Stimulated activated CD8-positive, alpha-beta memory T cell treated with anti-CD3 and anti-CD28 coated beads, Interleukin-15, amount 100 ng/mL, for 1 hour (primary cell): ENCODE results near the gene TM4SF4.

Experiments
- DNase-seq: peaks from one replicate; pipeline ENCODE4 v3.0.0-alpha.2; 2020; ENCODE audit warnings: low read depth

Gene TM4SF4

DNA sequence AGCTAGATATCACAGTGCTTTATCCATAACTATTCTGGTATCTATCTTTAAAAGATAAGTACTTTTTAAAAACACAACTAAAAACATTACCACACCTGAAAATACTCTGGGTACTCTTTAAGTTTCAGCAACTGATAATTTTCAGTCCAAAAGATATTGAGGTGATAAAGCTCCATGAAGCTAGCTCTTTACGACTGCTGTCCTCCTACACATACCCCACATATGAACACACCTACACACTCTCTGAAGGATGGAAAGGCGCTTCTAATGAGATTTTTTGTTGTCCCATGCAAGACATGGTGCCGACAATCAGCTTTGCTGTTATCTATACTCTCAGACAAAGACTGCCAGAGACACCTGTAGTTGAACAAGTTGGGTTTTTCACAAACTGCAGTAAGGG lies 19.1 kb upstream of the TM4SF4 start:
- DNase-seq = no peak

DNA sequence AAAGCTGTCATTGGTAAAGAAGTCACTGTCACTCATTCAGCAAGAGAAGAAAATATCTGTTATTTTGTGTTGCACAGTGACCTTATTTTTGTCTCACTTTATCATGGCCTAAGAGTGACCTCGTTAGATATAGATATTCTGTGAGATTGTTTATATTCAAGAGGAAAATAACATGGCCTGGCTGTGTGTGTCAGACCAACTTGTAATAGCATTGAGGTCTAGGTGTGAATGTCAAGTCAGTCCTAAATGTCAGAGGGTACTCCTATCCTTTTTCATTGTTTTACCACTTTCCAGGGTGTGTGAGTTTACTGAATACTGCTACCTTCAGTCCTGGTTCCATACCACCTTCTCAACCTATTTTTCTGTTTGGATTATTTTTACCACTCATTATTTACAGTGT lies 18.5 kb upstream of the TM4SF4 start:
- no peak for DNase-seq

DNA sequence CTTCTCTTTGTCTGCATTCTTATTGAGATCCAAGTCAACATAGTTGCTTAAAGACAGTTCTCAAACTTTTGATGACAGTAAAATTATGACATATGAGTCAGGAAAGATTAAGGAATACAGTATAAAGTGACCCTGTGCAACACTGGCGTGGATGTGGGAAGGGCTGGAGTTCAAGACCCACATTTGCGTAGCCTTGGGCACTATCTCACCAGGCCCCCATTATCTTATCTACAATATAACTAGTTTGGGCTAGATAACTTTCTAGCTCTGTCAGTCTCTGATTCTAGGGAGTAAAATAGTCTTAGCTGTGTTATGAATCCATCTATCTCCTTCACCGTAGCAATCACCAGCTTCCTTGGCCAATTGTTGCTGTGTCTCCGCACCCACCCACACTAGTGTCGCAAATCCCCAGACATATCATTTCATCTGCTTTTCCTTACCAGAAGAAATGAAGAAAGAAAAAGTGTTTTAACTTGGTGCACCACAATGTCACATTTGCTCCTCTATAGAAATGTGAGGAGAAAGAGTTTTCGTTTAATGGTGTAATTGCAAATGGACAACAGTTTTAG lies 14.9 kb upstream of the TM4SF4 start:
- no peak for DNase-seq

DNA sequence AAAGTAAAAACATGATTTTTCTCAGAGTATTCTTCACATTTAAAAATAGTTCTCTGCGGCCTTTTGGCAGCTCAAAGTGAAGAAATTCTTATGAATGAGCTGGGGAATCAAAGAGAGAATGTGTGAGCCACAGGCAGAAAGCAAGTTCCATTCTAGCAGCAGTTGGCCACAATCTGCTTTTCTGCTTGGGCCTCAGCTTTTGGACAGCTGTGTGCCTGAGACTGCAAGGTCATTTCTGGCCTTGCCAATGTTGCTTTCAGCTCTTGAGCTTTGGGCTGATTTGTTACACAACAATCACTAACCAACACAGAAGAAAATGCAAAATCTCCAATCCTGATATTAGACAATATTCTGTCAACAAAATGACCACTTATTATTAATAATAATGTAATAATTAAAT lies 14.4 kb upstream of the TM4SF4 start:
- no peak for DNase-seq

DNA sequence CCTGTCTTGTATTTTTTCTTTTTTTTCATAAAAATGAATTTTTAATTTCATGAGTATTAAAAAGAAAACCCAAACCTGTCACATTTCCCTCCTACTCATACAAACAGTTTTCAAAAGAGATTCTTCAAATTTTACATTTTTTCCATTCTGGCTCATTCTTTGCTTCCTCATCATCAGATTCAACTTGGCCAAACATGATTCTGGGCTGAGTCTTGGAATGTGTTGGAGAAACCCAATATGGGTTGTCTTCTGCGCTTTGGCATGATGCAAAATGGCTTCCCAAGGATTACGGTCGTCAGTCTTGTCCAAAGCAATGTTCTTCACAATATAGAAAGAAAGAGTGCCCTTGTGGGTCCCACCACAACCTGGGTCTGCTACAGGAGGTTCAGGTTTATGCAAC lies 12.4 kb upstream of the TM4SF4 start:
- no peak for DNase-seq

DNA sequence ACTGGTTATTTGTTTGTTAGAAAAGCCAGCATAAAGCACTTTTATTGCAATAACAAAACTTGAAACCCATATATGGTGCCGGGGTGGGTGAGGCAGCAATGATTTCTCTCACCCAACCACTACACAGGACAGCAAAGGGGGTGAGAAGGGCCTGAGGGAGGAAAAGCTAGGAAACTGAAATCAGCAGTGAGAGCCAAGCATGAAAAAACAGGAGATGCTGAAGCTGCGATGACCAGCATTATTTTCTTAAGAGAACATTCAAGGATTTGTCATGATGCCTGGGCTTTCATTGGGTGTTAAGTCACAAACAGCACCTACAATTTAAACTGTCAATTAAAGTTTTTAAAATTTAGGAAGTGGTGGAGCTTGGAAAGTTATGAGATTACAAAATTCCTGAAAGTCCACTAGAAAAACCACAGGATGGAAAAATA lies 11.9 kb upstream of the TM4SF4 start:
- no peak for DNase-seq

- DNase-seq = no peak
Observed at GRCh38 chr3:149463921-149464320, 10.6 kb upstream of the TM4SF4 start.

DNA sequence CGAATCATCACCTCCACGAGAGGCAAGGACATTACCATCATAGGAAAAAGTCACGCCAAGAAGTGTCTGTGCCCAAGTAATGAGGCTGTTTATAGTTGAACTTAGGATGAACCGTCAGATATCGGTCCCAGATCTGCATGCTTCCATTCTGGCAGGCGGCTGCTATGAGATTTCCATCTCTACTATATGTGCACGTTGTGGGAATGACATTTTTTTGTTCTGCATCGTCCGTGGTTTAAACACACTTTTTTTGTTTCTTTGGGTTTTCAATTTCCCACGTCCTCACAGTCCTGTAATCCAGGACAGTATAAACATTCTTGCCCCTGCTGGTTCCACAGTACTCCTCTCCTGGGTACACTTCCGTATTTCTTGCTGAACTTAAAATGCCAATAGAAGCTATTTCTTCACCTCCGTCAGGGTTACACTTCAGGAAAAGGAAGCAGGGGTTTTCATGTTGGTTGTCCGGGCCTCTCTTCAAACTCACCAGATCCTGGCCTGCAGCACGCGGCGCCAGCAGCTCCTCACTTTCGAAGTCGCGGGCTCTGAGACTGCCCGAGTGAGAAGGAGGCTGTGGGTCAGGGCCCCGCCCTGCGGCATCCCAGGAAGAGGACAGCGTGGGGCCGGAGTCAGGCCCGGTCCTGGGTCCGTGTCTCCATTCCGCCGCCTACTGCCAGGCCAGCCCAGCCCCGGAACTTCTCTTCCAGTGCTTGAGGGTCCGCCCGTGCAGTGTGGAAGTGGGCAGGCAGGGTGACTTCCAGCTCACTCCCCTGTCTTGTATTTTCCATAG lies 9.8 kb upstream of the TM4SF4 start:
- DNase-seq = no peak

DNA sequence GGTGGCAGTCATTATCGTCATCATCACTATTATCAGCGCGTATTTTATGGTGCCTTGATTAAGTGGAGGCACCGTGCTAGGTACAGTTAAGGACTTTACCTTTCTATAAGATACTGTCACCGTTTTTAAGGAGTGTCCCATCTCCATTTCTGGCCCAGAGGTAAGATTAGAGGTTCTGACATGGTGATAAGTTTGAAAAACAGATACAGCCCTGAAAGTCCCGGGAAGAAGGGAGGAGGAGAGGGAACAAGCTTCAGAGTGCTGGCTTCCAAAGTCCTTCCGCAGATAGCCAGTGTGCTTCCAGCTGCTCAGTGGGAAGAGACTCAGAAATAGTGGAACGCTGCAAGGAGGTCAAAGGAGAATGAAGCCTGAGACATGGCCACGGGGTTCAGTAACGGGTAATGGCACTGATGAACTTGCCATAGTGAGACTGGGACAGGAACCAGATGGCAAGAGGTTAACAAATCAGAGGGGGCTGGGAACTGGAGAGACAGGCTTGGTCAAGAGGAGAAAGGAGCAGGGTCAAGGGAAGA lies 9.1 kb upstream of the TM4SF4 start:
- no peak for DNase-seq

DNA sequence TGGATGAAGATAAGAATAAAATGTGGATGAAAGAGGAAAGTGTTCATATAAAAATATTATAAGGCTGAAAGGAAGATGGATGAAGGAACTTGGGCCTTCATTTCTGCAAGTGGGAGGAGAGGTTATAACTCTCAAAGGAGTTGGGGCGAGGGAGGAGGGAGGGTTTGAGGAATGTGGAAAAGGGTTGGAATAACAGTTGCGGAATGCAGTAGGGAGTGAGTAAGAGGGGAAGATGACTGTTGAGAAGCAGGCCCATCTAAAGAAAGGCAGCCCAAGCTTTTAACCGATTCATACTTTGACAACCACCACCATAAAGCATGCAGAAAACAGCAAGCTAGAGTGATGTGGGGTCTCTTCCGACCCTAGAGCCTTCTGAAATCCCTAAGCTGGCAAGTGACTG lies 8.3 kb upstream of the TM4SF4 start:
- no peak for DNase-seq

- DNase-seq = no peak
Observed at GRCh38 chr3:149468504-149469212, 5.8 kb upstream of the TM4SF4 start.

GRCh38 chr3:149470381-149470780 lies 4.1 kb upstream of the TM4SF4 start:
- DNase-seq = no peak

DNA sequence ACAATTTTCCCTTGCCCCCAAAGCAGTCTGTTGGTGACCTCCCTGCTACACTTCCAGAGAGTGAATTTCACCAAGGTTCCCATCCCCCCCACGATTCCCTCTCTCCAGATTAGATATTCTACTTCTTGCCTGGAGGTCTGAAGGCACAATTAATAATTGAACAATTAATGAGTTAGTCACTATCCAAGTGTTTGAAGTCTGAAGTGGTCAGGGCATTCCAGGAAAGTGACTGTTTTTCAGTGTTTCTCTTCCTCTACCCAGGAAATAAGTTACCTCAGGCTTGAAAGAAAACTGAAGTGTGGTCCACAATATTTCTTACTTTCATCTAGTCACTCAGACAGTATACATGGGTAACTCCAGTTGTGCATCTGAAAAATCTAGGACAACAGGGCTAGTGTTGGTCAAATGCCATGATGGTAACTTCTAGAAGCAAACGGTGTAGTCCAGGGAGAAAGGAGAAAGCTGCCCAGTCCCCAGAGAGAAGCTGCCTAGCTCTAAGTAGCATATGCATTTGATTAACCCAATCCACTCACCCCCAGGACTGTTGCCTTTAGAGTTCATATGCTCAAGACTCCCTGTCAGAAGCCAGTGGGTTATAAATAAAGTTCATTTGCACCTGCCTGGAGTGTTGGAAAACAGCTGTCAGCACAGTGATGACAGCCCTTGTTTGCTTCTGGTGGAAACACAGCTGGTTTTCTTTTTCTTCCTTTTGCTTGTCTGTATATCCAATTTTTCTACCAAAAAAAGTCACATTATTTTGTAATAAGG lies 2.3 kb upstream of the TM4SF4 start:
- no peak for DNase-seq

- no peak for DNase-seq
Observed at GRCh38 chr3:149473357-149474249, 894 bp upstream of the TM4SF4 start.

- no peak for DNase-seq
Observed at GRCh38 chr3:149475451-149476060, 1.1 kb downstream of the TM4SF4 start.

DNA sequence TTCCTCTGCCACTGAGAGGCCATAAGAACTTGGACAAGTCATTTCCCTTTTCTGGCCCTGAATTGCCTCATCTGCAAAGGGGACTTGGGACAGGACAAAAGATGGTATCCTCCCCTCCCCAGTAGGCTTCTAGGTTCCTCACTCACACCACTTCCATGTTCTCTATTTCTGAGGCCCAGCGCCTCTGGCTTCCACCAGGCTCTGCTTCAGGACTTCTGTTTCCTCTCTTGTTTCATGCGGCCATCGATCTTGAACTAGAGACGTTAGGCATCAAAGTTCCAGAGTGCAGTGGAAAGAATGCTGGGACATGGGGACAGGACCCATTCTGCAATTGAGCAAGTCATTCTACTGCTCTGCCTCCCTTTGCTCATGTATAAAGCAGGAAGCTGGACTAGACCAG lies 1.7 kb downstream of the TM4SF4 start:
- no peak for DNase-seq

GRCh38 chr3:149479621-149480325 lies 5.3 kb downstream of the TM4SF4 start:
- no peak for DNase-seq

- no peak for DNase-seq
Observed at GRCh38 chr3:149480326-149481017, 6.0 kb downstream of the TM4SF4 start.

- no peak for DNase-seq
Observed at GRCh38 chr3:149481056-149481455, 6.6 kb downstream of the TM4SF4 start.

GRCh38 chr3:149481491-149481890 lies 7.0 kb downstream of the TM4SF4 start:
- no peak for DNase-seq
